HG02840 (cell line): ENCODE results near the gene PRELP.

Source experiments
- ATAC-seq: cut with Tn5 transposase; IDR thresholded peaks from one replicate; pipeline ENCODE4 v1.9.1; 2021; ENCODE audit warnings: mild to moderate bottlenecking, moderate library complexity, moderate number of reproducible peaks; ENCODE audit not compliant: unreplicated experiment, low FRiP score

The PRELP gene

GRCh38 chr1:203521074-203521794 lies 45.6 kb downstream of the PRELP start:
- ATAC-seq: no peak

GRCh38 chr1:203521812-203522211 lies 46.2 kb downstream of the PRELP start:
- no peak for ATAC-seq

GRCh38 chr1:203522237-203522636 lies 46.6 kb downstream of the PRELP start:
- ATAC-seq: no peak

GRCh38 chr1:203523667-203524066 lies 48.1 kb downstream of the PRELP start:
- ATAC-seq: no peak

- no peak for ATAC-seq
These were observed 48.5 kb downstream of the PRELP start for GRCh38 chr1:203524152-203524551.

- ATAC-seq: no peak
These were observed 49.2 kb downstream of the PRELP start for GRCh38 chr1:203524824-203525223.

GRCh38 chr1:203525685-203526084 lies 50.1 kb downstream of the PRELP start:
- no peak for ATAC-seq

GRCh38 chr1:203526130-203526529 lies 50.5 kb downstream of the PRELP start:
- ATAC-seq: no peak

- no peak for ATAC-seq
These were observed 51.0 kb downstream of the PRELP start for GRCh38 chr1:203526572-203526971.

GRCh38 chr1:203527013-203527412 lies 51.4 kb downstream of the PRELP start:
- no peak for ATAC-seq

- no peak for ATAC-seq
These were observed 52.5 kb downstream of the PRELP start for GRCh38 chr1:203528063-203528462.

- no peak for ATAC-seq
These were observed 53.6 kb downstream of the PRELP start for GRCh38 chr1:203528976-203529835.

- no peak for ATAC-seq
These were observed 55.5 kb downstream of the PRELP start for GRCh38 chr1:203531063-203531462.

GRCh38 chr1:203534012-203534411 lies 58.4 kb downstream of the PRELP start:
- ATAC-seq: no peak

- ATAC-seq: no peak
These were observed 58.9 kb downstream of the PRELP start for GRCh38 chr1:203534526-203534925.

- ATAC-seq: no peak
These were observed 61.0 kb downstream of the PRELP start for GRCh38 chr1:203536575-203536974.

GRCh38 chr1:203536980-203537455 lies 61.4 kb downstream of the PRELP start:
- ATAC-seq: no peak

GRCh38 chr1:203537806-203538464 lies 62.3 kb downstream of the PRELP start:
- no peak for ATAC-seq

- no peak for ATAC-seq
These were observed 63.1 kb downstream of the PRELP start for GRCh38 chr1:203538726-203539125.

- ATAC-seq: no peak
These were observed 64.4 kb downstream of the PRELP start for GRCh38 chr1:203539831-203540546.
